HepG2 (cell line): ENCODE results near the gene PGC. TPM values are rescaled to one million over a fixed set of nuclear protein-coding genes. Genes with fewer than 3 reads are reported as not detected.

Experiments
- ATF1 ChIP-seq: IDR thresholded peaks from 2 replicates; pipeline ENCODE4 v1.6.1; 2016; ENCODE audit warnings: mild to moderate bottlenecking, control low read depth
- CBX5 ChIP-seq: sonication (generic); formaldehyde crosslinking; IDR thresholded peaks from 2 replicates; pipeline ENCODE4 v1.4.0; 2020; ENCODE audit warnings: missing genetic modification reagents, borderline replicate concordance
- CEBPB ChIP-seq: IDR thresholded peaks from 2 replicates; pipeline ENCODE4 v1.6.1; 2011; ENCODE audit warnings: low read depth, low read length, improper control_type of control experiment, borderline replicate concordance
- CENPX ChIP-seq: sonication (generic); formaldehyde crosslinking; IDR thresholded peaks from 2 replicates; pipeline ENCODE4 v1.9.0; 2021; ENCODE audit warnings: mild to moderate bottlenecking, missing genetic modification reagents, moderate library complexity
- DMTF1 ChIP-seq: sonication (generic); formaldehyde crosslinking; IDR thresholded peaks from 2 replicates; pipeline ENCODE4 v1.4.0; 2020; ENCODE audit warnings: mild to moderate bottlenecking, missing genetic modification reagents
- EEA1 ChIP-seq: sonication (generic); formaldehyde crosslinking; IDR thresholded peaks from 2 replicates; pipeline ENCODE4 v1.5.1; 2020; ENCODE audit warnings: mild to moderate bottlenecking, missing genetic modification reagents, borderline replicate concordance
- FOXP4 ChIP-seq: sonication (generic); formaldehyde crosslinking; IDR thresholded peaks from 2 replicates; pipeline ENCODE4 v1.4.0; 2020; ENCODE audit warnings: missing genetic modification reagents
- HDAC2 ChIP-seq: sonication (generic); formaldehyde crosslinking; IDR thresholded peaks from 2 replicates; pipeline ENCODE4 v1.4.0; 2020; ENCODE audit warnings: missing genetic modification reagents
- IKZF5 ChIP-seq: IDR thresholded peaks from 2 replicates; pipeline ENCODE4 v1.6.1; 2018; ENCODE audit warnings: missing genetic modification reagents, mild to moderate bottlenecking, missing compliant biosample characterization
- KMT2B ChIP-seq: IDR thresholded peaks from 2 replicates; pipeline ENCODE4 v1.6.1; 2016; ENCODE audit warnings: missing genetic modification reagents, missing compliant biosample characterization
- MEF2D ChIP-seq: sonication (generic); formaldehyde crosslinking; IDR thresholded peaks from 2 replicates; pipeline ENCODE4 v1.5.1; 2020; ENCODE audit warnings: mild to moderate bottlenecking, missing genetic modification reagents
- MXI1 ChIP-seq: IDR thresholded peaks from 3 replicates; pipeline ENCODE4 v1.6.1; 2012; ENCODE audit warnings: low read depth, low read length, inconsistent platforms, borderline replicate concordance
- RBAK ChIP-seq: sonication (generic); formaldehyde crosslinking; IDR thresholded peaks from 2 replicates; pipeline ENCODE4 v1.5.1; 2020; ENCODE audit warnings: mild to moderate bottlenecking, missing genetic modification reagents
- RFXAP ChIP-seq: sonication (generic); formaldehyde crosslinking; IDR thresholded peaks from 2 replicates; pipeline ENCODE4 v1.4.0; 2020; ENCODE audit warnings: missing genetic modification reagents, borderline replicate concordance
- TEF ChIP-seq: sonication (generic); formaldehyde crosslinking; IDR thresholded peaks from 2 replicates; pipeline ENCODE4 v1.5.0; 2020; ENCODE audit warnings: missing genetic modification reagents
- THAP7 ChIP-seq: sonication (generic); formaldehyde crosslinking; IDR thresholded peaks from 2 replicates; pipeline ENCODE4 v1.8.1; 2023; ENCODE audit warnings: mild to moderate bottlenecking, missing genetic modification reagents
- ZBTB26 ChIP-seq: IDR thresholded peaks from 2 replicates; pipeline ENCODE4 v1.6.1; 2016; ENCODE audit warnings: missing compliant biosample characterization, missing genetic modification reagents, borderline replicate concordance
- ZBTB43 ChIP-seq: sonication (generic); formaldehyde crosslinking; conservative IDR thresholded peaks from 2 replicates; pipeline ENCODE4 v1.4.0; 2020; ENCODE audit warnings: missing genetic modification reagents
- ZNF678 ChIP-seq: sonication (generic); formaldehyde crosslinking; IDR thresholded peaks from 2 replicates; pipeline ENCODE4 v1.4.0; 2020; ENCODE audit warnings: mild to moderate bottlenecking, missing genetic modification reagents
- ZNF850 ChIP-seq: sonication (generic); formaldehyde crosslinking; conservative IDR thresholded peaks from 2 replicates; pipeline ENCODE4 v1.9.0; 2021; ENCODE audit warnings: mild to moderate bottlenecking, missing genetic modification reagents
- ZSCAN22 ChIP-seq: sonication (generic); formaldehyde crosslinking; IDR thresholded peaks from 2 replicates; pipeline ENCODE4 v1.4.0; 2020; ENCODE audit warnings: mild to moderate bottlenecking, missing genetic modification reagents
- ZSCAN30 ChIP-seq: sonication (generic); formaldehyde crosslinking; IDR thresholded peaks from 2 replicates; pipeline ENCODE4 v1.5.0; 2020; ENCODE audit warnings: mild to moderate bottlenecking, missing genetic modification reagents
- polyA plus RNA-seq, 8 experiments: library from polyadenylated mRNA; depleted of rRNA in 3 of 8; stranded (reverse) in 7 of 8; unstranded in 1 of 8; fragments of >200 nt; fragmentation: Illumina TruSeq in 4 of 8; extraction: Trizol in 4 of 8; gene quantifications; 2 replicates each; pipeline versions ENCODE4 v1.2.1 to v1.2.3, GENCODE V29; 2011 to 2016; ENCODE audit warnings: low read depth in 4 of 8, missing spikeins in 1 of 8, mixed read lengths in 1 of 8; ENCODE audit not compliant: insufficient read depth in 1 of 8
- total RNA-seq, 5 experiments: library from RNA; depleted of rRNA; stranded (reverse); fragments of >200 nt; fragmentation: Illumina TruSeq; extraction: Trizol; gene quantifications; 2 replicates each; pipeline ENCODE4 v1.2.3, GENCODE V29; 2016; ENCODE audit warnings: low read depth in 1 of 5

The PGC gene
- total and polyA plus RNA-seq, 2 of the 13 experiments (the other 11 are each of a cell fraction or from before 2014, with no cell fraction given), result 426 to 502 TPM

GRCh38 chr6:41746107-41746506 is 1.1 kb downstream of the PGC start (continued):
- TF ChIP-seq ZBTB43 (CRISPR knock-in tag) (no peak), THAP7 (CRISPR knock-in tag) (no peak), ZSCAN30 (CRISPR knock-in tag) (no peak), RFXAP (no peak), ZNF678 (CRISPR knock-in tag) (no peak), EEA1 (CRISPR knock-in tag) (0 out of 2 replicates have a peak, but pooled peaks have one; percentile 37), MEF2D (CRISPR knock-in tag) (no peak), HDAC2 (CRISPR knock-in tag) (0 out of 2 replicates have a peak, but pooled peaks have one; percentile 18), CENPX (CRISPR knock-in tag) (no peak), ZSCAN22 (no peak), KMT2B (no peak), ZNF850 (CRISPR knock-in tag) (no peak), ATF1 (CRISPR knock-in tag) (no peak), RBAK (CRISPR knock-in tag) (no peak), CBX5 (CRISPR knock-in tag) (0 out of 2 replicates have a peak, but pooled peaks have one; percentile 15), FOXP4 (CRISPR knock-in tag) (no peak), ZBTB26 (CRISPR knock-in tag) (no peak), MXI1 (no peak), DMTF1 (CRISPR knock-in tag) (no peak), TEF (CRISPR knock-in tag) (no peak), IKZF5 (CRISPR knock-in tag) (no peak), CEBPB (no peak)
